Stimulated activated CD8-positive, alpha-beta memory T cell treated with anti-CD3 and anti-CD28 coated beads, Interleukin-4, amount 100 ng/mL, for 1 hour (primary cell): Measurements from ENCODE around the gene BICDL2.
"Not testable (repeated sequence)": the region's sequence is repeated elsewhere in the genome, so short reads cannot be mapped to it uniquely, and the experiment has no call there.

Source experiments
- DNase-seq, 2 donors: peaks; one replicate each; pipeline ENCODE4 v3.0.0-alpha.2; 2020; ENCODE audit warnings: low read depth in 2 of 2, low spot score in 1 of 2

BICDL2 gene

DNA sequence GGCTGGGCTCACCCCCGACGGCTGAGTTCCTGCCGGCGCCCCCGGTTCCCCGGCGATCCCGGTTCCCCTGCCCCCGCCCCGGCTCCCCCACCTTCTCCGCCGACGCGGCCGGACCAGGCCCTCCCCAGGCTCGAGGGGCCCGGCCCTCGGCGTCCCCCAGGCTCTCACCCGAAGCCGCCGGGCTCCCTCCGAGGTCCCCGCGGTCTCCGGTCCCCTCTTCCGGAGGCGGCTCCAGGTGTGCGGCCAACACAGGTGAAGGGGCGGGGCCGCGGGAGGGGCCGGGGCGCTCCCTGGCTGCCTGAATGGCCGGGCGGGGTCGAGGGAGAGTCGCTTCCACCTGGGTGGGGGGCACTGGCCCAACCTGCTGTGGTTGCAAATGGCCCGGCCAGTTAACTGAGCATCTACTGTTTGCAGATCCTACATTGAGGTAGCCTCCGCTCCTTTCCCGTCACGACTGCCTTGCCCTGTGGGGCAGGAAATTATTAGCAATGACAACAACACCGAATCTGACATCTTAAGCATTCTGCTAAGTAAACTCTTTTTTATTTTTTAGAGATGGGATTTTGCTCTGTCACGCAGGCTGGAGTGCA, at the start of gene BICDL2:
Gene BICDL2, minus strand, starts transcription at position 219 of the 590 bp plus-strand sequence. CDS start 1,448 bp downstream, outside the sequence.
- no peak for DNase-seq

DNA sequence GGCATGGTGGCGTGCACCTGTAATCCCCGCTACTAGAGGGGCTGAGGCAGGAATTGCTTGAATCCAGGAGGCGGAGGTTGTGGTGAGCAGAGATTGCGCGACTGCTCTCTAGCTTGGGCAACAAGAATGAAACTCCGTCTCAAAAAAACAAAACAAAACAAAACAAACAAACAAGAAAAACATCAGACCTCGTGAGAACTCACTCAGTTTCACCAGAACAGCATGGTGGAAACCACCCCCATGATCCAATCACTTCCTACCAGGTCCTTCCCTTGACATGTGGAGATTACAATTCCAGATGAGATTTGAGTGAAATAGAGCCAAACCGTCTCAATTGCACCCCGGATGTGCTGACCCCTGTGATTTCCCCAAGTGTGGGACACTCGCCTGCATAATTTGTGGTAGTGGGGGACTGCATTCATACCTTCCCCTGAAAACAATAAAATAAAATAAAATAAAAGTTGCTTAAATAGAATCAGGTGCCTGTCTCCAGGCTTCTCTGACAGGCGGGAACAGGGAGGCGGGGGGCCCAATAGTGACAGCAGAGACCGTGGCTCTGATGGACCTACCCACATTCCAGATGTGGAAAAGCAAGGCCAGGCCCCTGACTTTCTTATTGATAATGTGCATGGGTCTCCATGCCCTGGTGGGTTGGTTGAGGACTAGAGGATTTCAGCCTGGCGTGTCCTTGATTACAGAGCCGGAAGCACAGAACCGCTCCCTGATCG, 49.3 kb upstream of the BICDL2 start:
- no peak for DNase-seq

DNA sequence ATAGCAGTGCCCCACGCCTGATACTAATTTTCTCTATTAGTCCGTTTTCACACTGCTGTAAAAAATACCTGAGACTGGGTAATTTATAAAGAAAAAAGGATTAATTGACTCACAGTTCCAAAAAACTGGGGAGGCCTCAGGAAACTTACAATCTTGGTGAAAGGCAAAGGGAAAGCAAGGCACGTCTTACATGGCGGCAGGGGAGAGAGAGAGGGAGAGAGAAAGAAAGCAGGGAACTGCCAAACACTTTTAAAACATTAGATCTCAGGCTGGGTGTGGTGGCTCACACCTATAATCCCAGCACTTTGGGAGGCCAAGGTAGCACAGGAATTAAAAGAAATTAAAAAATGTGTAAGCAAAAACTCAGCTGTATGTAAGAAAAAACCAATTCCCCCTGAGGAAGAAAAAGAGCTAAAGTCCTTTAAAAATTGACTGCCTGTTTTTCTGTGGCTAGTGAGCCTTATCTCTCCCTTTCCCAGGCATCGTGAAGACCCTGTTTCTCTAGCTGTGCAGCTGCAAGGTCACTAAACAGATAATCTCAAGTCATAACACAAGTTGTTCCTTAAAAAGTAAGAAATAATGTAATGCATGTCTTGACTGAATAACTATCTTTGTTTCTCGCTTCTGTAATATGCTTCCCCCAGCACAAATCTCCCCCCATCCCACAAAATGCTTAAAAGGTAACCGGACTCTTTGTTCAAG, 48.4 kb upstream of the BICDL2 start:
- DNase-seq = no peak

DNA sequence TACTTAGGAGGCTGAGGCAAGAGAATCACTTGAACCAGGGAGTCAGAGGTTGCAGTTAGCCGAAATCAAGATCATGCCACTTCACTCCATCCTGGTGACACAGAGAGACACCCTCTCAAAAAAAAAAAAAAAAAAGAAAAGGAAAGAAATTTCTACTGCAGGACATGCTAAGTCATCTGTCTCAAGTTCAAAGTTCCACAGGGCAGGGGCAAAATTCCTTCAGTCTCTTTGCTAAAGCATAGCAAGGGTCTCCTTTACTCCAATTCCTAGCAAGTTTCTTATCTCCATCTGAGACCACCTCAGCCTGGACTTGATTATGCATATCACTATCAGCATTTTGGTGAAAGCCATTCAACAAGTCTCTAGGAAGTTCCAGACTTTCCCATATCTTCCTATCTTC, 47.7 kb upstream of the BICDL2 start:
- no peak for DNase-seq

DNA sequence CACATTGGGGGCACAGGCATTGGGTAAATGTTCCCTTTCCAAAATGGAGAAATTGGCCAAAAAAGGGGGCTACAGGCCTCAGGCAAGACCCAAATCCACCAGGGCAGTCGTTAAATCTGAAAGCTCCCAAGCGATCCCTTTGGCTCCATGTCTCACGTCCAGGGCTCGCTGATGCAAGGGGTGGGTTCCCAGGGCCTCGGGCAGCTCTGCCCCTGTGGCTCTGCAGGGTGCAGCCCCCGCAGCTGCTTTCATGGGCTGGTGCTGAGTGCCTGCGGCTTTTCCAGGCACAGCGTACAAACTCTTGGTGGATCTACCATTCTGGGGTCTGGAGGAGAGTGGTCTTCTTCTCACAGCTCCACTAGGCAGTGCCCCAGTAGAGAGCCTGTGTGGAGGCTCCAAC, 46.7 kb upstream of the BICDL2 start:
- not testable (repeated sequence) for DNase-seq

- DNase-seq = not testable (repeated sequence)
Measured at GRCh38 chr16:3081957-3082356, 45.2 kb upstream of the BICDL2 start.

GRCh38 chr16:3080024-3080423, 43.3 kb upstream of the BICDL2 start:
- no peak for DNase-seq

DNA sequence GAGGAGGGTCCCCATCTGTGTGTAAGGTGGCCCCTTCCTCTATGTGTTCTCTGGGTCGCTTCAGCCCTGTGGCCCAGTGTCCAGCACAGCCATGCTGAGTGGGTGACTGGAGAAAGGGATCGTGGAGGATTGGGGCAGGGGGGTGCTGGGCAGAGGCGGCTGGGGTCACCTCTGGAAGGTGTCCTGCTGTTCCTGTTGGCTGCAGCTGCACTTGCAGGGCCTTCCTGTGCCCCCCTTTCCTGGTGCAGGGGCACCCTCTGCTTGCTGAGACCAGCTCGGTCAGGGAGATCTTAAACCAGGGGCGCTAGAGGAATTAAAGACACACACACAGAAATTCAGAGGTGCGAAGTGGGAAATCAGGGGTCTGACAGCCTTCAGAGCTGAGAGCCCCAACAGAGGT, 39.8 kb upstream of the BICDL2 start:
- no peak for DNase-seq

DNA sequence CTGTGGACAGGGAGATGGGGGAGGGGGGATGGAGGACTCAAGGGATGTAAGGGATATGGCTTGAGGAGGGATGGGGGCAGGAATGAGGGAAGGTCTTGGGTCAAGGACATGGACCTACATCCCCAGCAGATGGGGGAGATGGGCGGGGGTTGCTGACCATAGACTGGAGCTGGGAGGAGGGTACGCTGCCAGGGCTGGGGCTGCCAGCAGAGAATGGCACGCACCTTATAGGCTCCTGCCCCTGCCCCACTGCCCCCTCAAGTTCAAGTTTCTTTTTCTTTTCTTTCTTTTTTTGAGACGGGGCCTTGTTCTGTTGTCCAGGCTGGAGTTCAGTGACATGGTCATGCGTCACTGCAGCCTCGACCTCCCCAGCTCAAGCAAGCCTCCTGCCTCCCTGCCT, 39.2 kb upstream of the BICDL2 start:
- DNase-seq = not testable (repeated sequence)

GRCh38 chr16:3075523-3075915, 38.8 kb upstream of the BICDL2 start:
- DNase-seq = no peak

GRCh38 chr16:3074860-3075522, 38.2 kb upstream of the BICDL2 start:
- DNase-seq = peak in 1 of 2 donors; percentile 62

- no peak for DNase-seq
Measured at GRCh38 chr16:3073448-3073847, 36.7 kb upstream of the BICDL2 start.

DNA sequence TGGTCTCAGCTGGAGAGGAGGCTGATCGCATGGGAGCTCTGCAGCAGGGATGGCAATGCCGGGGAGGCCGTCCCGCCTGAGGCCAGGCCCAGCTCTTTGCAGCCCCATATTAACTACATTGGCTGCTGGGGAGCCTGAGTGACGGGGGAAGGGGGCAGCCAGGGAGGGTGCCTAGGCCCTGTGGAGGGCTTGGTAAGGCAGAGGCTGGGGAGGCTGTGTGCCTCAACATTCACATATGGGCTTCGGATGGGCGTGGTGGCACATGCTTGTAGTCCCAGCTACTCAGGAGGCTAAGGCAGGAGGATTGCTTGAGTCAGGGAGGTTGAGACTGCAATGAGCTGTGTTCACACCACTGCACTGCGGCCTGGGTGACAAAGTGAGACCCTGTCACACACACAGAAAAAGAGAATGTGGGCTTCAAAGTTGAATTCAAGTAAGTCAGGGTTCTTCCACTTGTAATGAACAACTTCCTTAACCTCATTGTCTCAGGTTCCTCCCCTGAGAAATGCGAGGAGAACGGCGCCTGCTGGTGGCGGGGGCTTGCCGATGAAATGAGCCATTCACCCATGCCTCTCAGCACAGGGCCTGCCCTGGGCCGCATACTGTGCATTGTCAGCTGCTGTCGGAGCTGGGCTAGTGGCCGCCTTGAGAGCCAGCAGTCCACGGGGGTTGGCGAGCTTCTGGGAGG, 36.0 kb upstream of the BICDL2 start:
- not testable (repeated sequence) for DNase-seq

DNA sequence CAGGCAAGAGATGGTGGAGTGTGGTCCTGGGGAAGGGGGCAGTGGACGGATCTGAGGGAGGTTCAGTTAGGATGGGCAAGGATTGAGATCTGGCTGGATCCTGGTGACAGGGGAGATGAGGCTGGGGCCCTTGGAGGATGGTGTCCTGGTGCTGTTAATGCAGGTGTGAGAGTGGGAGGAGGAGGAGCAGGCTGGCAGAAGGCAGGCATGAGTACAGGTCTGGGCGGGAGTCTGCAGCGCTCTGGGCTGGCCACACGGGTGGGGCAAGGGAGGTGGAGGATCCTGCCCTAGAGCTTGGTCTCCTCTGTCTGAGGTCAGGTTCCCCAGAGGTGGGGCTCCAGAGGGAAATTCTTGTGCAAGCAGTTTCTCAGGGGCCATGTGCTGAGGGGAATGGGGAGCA, 35.4 kb upstream of the BICDL2 start:
- not testable (repeated sequence) for DNase-seq

DNA sequence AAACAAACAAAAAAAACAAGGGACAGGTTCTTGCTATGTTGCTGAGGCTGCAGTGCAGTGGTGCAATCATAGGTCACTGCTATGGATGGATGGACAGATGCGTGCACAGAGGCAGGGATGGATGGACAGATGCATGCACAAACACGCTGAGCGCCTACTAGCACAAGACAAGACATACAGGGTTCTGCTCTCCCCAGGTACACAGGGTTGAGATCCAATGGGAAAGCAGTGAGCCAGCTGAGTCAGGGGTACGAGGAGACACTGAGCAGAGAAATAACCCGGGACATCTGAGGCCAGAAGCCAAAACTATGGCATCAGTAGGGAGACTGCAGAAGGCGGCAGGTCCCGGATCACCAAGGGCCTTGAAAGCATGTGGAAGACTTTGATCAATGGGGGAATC, 34.9 kb upstream of the BICDL2 start:
- no peak for DNase-seq

GRCh38 chr16:3070608-3071111, 33.9 kb upstream of the BICDL2 start:
- no peak for DNase-seq

DNA sequence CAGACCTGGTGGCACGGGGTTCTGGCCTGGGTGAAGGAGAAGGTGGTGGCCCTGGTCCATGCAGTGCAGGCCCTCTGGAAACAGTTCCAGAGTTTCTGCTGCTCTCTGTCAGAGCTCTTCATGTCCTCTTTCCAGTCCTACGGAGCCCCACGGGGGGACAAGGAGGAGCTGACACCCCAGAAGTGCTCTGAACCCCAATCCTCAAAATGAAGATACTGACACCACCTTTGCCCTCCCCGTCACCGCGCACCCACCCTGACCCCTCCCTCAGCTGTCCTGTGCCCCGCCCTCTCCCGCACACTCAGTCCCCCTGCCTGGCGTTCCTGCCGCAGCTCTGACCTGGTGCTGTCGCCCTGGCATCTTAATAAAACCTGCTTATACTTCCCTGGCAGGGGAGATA, 32.4 kb upstream of the BICDL2 start:
- DNase-seq = not testable (repeated sequence)

DNA sequence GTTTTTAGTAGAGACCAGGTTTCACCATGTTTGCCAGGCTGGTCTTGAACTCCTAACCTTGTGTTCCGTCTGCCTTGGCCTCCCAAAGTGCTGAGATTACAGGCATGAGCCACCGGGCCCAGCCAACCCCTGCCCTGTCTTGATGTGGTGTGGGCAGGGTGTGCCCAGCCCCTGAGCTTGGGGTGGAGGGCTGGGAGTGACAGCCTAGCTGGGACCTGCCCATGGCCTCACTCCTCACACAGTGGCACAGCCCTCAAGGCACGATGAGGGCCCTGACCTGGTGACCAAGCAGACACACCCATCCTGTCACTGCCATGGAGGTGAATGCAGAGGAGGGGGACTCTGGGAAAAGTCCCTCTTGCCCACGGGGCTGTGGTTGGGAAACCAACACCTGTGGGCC, 31.7 kb upstream of the BICDL2 start:
- DNase-seq = no peak

DNA sequence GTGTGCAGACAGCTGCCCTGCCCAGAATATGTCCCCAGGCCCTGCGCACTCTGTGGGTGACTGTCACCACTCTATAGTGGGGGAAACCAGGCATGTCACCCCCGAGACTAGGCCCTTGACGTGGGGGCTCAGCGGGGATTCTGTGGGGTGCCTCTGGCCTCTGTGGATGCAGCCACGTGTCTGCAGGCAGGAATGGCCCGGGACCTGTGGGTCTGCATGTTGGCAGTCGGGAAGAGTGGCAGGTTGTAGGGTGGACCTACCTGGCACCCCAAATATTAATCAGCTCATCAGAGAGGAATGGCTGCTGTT, 29.6 kb upstream of the BICDL2 start:
- DNase-seq = no peak

DNA sequence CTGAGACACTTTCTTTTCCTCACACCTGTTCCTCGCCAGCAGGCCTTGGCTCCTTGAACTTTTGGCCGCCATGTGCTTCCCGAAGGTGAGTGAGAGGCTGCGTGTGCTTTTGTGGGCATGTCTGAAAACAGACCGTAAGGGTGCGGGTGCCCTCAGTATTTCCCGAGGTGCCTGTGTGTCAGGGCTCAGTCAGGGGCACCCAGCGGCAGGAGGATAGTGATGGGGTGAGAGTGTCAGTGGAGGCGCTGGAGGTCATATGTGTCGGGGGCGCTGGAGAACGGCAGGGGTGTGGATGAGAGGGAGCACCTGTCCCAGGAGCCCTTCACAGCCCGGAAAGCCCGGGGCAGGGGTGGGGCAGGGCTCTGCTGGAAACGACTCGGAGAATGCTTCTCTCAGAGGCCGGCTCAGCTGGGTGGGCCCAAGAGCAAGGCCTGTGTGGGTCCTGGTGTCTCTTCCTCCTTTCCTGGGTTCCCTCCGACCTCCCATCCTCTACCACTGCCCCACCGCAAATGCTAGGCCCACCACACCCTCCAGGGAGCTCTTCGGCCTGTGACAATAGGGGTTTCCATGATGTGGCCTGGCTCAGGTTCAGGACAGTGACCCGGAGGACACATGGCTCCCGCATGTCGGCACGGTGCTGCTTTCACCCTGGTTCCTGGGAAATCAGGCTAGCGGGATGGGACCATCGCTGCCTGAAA, 29.1 kb upstream of the BICDL2 start:
- DNase-seq = no peak
